ENCODE measurements around the gene PSMB5. TPM values are rescaled to one million over a fixed set of nuclear protein-coding genes. Genes with fewer than 3 reads are reported as not detected.

PSMB5 gene
- total RNA-seq, 1 donor from 2014 or later = 215 TPM

DNA sequence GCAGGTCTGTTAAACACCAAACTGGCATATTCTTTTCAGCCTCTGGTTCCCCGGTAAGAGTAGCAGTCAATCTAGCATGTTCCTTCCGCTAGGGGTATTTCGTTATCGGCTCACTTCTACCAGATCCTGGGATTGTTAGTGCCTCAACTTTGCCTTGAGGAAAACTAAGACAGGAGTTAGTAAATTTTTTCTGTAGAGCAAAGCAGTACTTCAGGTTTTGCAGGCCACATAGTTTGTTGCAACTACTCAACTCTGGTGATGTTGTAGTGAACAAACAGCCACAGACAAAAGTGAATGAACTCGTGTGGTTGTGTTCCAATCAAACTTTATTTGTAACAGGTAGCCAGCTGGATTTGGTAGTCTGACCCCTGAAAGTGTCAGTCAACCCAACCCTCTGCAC lies 28.9 kb upstream of the PSMB5 start:
- Mint-ChIP-seq H3K27ac (ENCODE audit: unreplicated experiment) (no peak overlapping the region), H3K4me1 (peaks cover 17% of the 10 kb centered on the region), H3K4me3 (peak overlapping the region; percentile 34), H3K27me3 (ENCODE audit: low read depth) (no peaks in the 10 kb centered on the region), H3K9me3 (no peaks in the 10 kb centered on the region), H3K36me3 (ENCODE audit: low read depth) (peaks cover 19% of the 10 kb centered on the region)
- DNase-seq (ENCODE audit: low read depth, low spot score) = no peak
- TF ChIP-seq CTCF (conservative IDR thresholded peaks at IDR 0.05) = no peak

- no peak for TF ChIP-seq CTCF (conservative IDR thresholded peaks at IDR 0.05)
- Mint-ChIP-seq H3K9me3 (no peaks in the 10 kb centered on the region), H3K4me1 (peaks cover 20% of the 10 kb centered on the region), H3K27me3 (ENCODE audit: low read depth) (no peaks in the 10 kb centered on the region), H3K36me3 (ENCODE audit: low read depth) (peaks cover 19% of the 10 kb centered on the region), H3K4me3 (peak overlapping the region; percentile 44), H3K27ac (ENCODE audit: unreplicated experiment) (peak overlapping the region; percentile 35)
- no peak for DNase-seq (ENCODE audit: low read depth, low spot score)
These were observed 27.3 kb upstream of the PSMB5 start for GRCh38 chr14:23062002-23062401.

GRCh38 chr14:23060536-23061260 lies 26.0 kb upstream of the PSMB5 start:
- peaks cover 22% of the 10 kb centered on the region for H3K4me1 Mint-ChIP-seq
- H3K9me3 Mint-ChIP-seq = no peaks in the 10 kb centered on the region
- no peak for TF ChIP-seq CTCF (conservative IDR thresholded peaks at IDR 0.05)
- H3K27ac Mint-ChIP-seq (ENCODE audit: unreplicated experiment) = no peak overlapping the region
- H3K27me3 Mint-ChIP-seq (ENCODE audit: low read depth) = peaks cover 5% of the 10 kb centered on the region
- no peak for DNase-seq (ENCODE audit: low read depth, low spot score)
- peaks cover 18% of the 10 kb centered on the region for H3K36me3 Mint-ChIP-seq (ENCODE audit: low read depth)
- peak overlapping the region; percentile 66 for H3K4me3 Mint-ChIP-seq

DNA sequence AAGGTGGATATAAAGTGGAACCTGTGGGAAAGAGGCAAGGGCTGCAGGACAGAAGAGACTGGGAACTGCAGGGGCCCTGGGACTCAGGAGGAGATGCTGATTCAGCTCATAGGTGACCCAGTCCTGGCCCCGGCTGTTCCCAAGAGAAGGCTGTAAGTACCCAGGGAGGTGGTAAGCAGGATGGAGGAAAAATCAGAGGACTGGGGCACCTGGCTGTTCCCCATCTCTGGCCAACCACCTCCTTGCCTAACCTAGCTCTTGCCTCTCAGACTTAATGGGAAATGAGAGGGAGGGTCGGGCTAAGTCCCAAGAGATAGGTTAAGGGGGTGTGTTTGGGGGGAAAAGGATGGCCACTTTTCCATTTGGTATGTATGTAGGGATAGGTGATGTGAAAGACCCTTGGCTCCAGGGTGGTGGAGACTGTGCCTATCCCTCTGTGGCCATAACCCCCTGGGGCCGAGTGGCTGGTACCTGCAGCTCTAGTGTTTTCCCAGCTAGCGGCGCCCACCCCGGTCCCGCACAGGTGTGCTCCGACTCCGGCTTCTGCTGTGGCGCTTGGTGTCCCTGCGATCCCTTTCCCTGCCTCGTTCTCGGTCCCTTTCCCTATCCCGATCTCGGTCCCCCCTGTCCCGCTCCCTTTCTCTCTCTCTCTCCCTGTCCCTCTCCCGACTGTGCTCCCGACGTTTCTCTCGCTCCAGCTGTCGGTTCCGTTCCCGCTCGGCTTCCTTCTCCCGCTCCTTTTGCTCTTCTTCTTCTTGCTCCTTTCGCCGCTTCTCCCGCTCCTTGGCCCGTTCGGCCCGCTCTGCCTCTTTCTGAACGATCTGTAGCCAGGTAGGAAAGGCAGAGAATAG lies 24.2 kb upstream of the PSMB5 start:
- Mint-ChIP-seq H3K27me3 (ENCODE audit: low read depth) (peaks cover 5% of the 10 kb centered on the region), H3K4me3 (peak overlapping the region; percentile 96), H3K4me1 (peaks cover 20% of the 10 kb centered on the region), H3K9me3 (no peaks in the 10 kb centered on the region), H3K27ac (ENCODE audit: unreplicated experiment) (no peak overlapping the region), H3K36me3 (ENCODE audit: low read depth) (peaks cover 15% of the 10 kb centered on the region)
- no peak for DNase-seq (ENCODE audit: low read depth, low spot score)
- no peak for TF ChIP-seq CTCF (conservative IDR thresholded peaks at IDR 0.05)

DNA sequence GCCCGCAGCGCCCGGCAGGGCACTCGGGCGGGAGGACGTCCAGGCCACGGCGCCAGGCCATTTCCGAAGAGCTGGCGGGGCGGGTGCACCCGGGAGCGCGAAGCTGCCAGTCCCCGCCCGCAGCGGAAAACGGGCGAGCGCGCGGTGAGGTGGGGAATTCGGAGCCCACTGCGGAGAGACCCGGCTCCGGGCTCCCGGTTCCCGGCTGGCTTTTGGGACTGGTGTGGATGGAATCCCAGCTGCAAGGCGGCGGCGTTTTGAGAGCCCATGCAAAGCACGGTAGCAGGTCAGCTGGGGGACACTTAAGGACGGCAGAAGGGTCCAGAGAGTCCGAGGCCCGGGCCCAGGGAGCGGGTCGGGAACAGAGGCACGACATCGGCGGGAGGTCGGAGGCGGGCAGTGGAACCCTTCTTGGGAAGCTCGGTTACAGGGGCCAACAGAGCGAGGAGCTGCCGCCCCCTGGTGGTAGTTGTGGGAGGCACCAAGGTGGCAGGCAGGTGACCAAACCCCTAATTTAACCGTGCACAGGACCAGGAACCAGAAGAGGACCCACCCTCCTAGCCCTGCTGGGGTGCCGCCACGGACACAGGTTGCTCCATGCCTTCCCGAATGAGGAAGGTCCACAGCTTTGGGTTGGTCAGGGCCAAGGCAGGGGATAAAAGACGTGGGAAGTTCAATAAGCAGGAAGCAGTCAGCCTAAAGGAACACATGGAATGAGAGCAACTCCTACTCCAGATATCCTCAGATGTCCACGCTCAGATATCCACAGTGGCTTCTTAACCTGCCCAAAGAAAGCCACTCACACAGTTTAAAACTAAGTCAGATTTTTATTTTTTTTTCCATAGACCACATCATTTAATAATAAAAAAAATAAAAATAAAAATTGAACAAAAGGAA lies 23.3 kb upstream of the PSMB5 start:
- H3K27ac Mint-ChIP-seq (ENCODE audit: unreplicated experiment) = peak overlapping the region; percentile 87
- H3K27me3 Mint-ChIP-seq (ENCODE audit: low read depth) = peaks cover 5% of the 10 kb centered on the region
- H3K9me3 Mint-ChIP-seq = no peaks in the 10 kb centered on the region
- peak overlapping the region; percentile 96 for H3K4me3 Mint-ChIP-seq
- H3K4me1 Mint-ChIP-seq = peaks cover 20% of the 10 kb centered on the region
- DNase-seq (ENCODE audit: low read depth, low spot score) = peak; percentile 96
- TF ChIP-seq CTCF (conservative IDR thresholded peaks at IDR 0.05) = peak; percentile 97
- H3K36me3 Mint-ChIP-seq (ENCODE audit: low read depth) = peaks cover 8% of the 10 kb centered on the region

Data from neural crest cell (in vitro differentiated cells).